K562 (cell line): ENCODE measurements around the gene GLG1. TPM values are rescaled to one million over a fixed set of nuclear protein-coding genes. Genes with fewer than 3 reads are reported as not detected.
A peak's percentile ranks its signal among the peaks of the same experiment; 100 is the strongest.

Experiments
- CEBPB ChIP-seq: fragments of 450-650 bp; IDR thresholded peaks from 2 replicates; pipeline ENCODE4 v1.6.1; 2016; ENCODE audit warnings: missing genetic modification characterization, missing compliant biosample characterization
- CEBPG ChIP-seq, 3 experiments: fragments of 200-800 bp in 1 of 3; sonication (Bioruptor generic) in 1 of 3; sonication (generic) in 1 of 3; formaldehyde crosslinking in 1 of 3; IDR thresholded peaks in 2 of 3; conservative IDR thresholded peaks in 1 of 3; 2 replicates each; pipeline versions ENCODE4 v1.6.1 to v1.8.0; 2016 to 2022; ENCODE audit warnings: missing compliant biosample characterization in 2 of 3, missing genetic modification characterization in 2 of 3, mild to moderate bottlenecking in 1 of 3, missing genetic modification reagents in 1 of 3
- DMBX1 ChIP-seq: fragments of 250-450 bp; sonication (Bioruptor Pico); IDR thresholded peaks from 2 replicates; pipeline ENCODE4 v1.8.0; 2022; ENCODE audit warnings: inconsistent platforms, mild to moderate bottlenecking, moderate library complexity, borderline replicate concordance
- GABPA ChIP-seq: fragments of 200-800 bp; sonication (Bioruptor generic); conservative IDR thresholded peaks from 2 replicates; pipeline ENCODE4 v1.6.1; 2016; ENCODE audit warnings: low read depth, missing genetic modification characterization, missing compliant biosample characterization
- HCFC1 ChIP-seq: IDR thresholded peaks from 2 replicates; pipeline ENCODE4 v1.6.1; 2012; ENCODE audit warnings: low read depth, low read length, improper control_type of control experiment
- HINFP ChIP-seq: fragments of 450-650 bp; conservative IDR thresholded peaks from 2 replicates; pipeline ENCODE4 v1.6.1; 2016; ENCODE audit warnings: missing genetic modification characterization, low read depth, mild to moderate bottlenecking, control low read depth, missing compliant biosample characterization
- NFE2 ChIP-seq: IDR thresholded peaks from 2 replicates; pipeline ENCODE4 v1.6.1; 2014; ENCODE audit warnings: antibody characterized with exemption, low read depth
- PRDM10 ChIP-seq: fragments of 450-650 bp; IDR thresholded peaks from 2 replicates; pipeline ENCODE4 v1.6.1; 2018; ENCODE audit not compliant: partially characterized antibody
- RERE ChIP-seq: sonication (generic); formaldehyde crosslinking; IDR thresholded peaks from 2 replicates; pipeline ENCODE4 v1.8.0; 2023; ENCODE audit warnings: missing genetic modification reagents, mild to moderate bottlenecking, borderline replicate concordance
- SAFB ChIP-seq: fragments of 200-400 bp; formaldehyde crosslinking; IDR thresholded peaks from 2 replicates; pipeline ENCODE4 v1.6.1; 2017; ENCODE audit warnings: low read depth, low read length, borderline replicate concordance
- ZNF174 ChIP-seq: fragments of 250-450 bp; sonication (Bioruptor Pico); IDR thresholded peaks from 2 replicates; pipeline ENCODE4 v1.4.0; 2020; ENCODE audit warnings: mild to moderate bottlenecking
- polyA plus RNA-seq, 8 experiments: library from polyadenylated mRNA; depleted of rRNA in 4 of 8; stranded (reverse) in 5 of 8; unstranded in 3 of 8; fragments of >200 nt; fragmentation: Nextera tagmentation in 2 of 8; fragmentation: Illumina TruSeq in 1 of 8; extraction: Ambion mirVana in 2 of 8; extraction: Trizol in 1 of 8; gene quantifications; 2 replicates each; pipeline versions ENCODE4 v1.2.1 to v1.2.3, GENCODE V29; 2011 to 2014; ENCODE audit warnings: inconsistent platforms in 1 of 8, missing spikeins in 1 of 8
- total RNA-seq, 7 experiments: library from RNA; depleted of rRNA in 6 of 7; stranded (reverse); fragments of >200 nt in 6 of 7; fragmentation: Illumina TruSeq in 2 of 7; extraction: Trizol in 2 of 7; gene quantifications; 2 replicates each; pipeline versions ENCODE4 v1.2.1 to v1.2.3, GENCODE V29; 2011 to 2021; ENCODE audit warnings: low replicate concordance in 1 of 7

The GLG1 gene
- total and polyA plus RNA-seq, 9 of the 15 experiments (the other 6 are each of a cell fraction or from before 2014, with no cell fraction given) = 6.2 to 36.0 (median 23.6) TPM

GRCh38 chr16:74607310-74607961, 522 bp upstream of the GLG1 start (continued):
- 0 out of 2 replicates have a peak, but pooled peaks have one; percentile 25 for TF ChIP-seq HINFP (tag)
- TF ChIP-seq SAFB = no peak
- TF ChIP-seq GABPA (tag) = peak; percentile 60; the same call in 1 of the 2 replicates
- TF ChIP-seq HCFC1 = peak; percentile 89
- TF ChIP-seq PRDM10 = peak; percentile 35
- TF ChIP-seq CEBPB (tag) = peak; percentile 81
- 0 out of 2 replicates have a peak, but pooled peaks have one; percentile 38 for TF ChIP-seq NFE2
- no peak for TF ChIP-seq ZNF174
- TF ChIP-seq DMBX1 (CRISPR knock-in tag) = 0 out of 2 replicates have a peak, but pooled peaks have one; percentile 23
- no peak for TF ChIP-seq CEBPG (CRISPR knock-in tag; IDR thresholded peaks at IDR 0.05)
- TF ChIP-seq CEBPG (tag; conservative IDR thresholded peaks at IDR 0.05 in 1 of 2, IDR thresholded peaks at IDR 0.05 in 1 of 2) = peak; percentile 37 to 90; a peak in 3 of 4 replicates
- TF ChIP-seq RERE = no peak
